ENCODE data around the gene SEMA5A. TPM values are rescaled to one million over a fixed set of nuclear protein-coding genes. Genes with fewer than 3 reads are reported as not detected.

SEMA5A gene
- total and polyA plus RNA-seq, 5 experiments from 2014 or later = not detected

- H3K36me3 Mint-ChIP-seq = no peaks in the 10 kb centered on the region
- ATAC-seq (no peak), DNase-seq (no peak)
- no peaks in the 10 kb centered on the region for H3K27me3 Mint-ChIP-seq
- H3K4me1 Mint-ChIP-seq = no peaks in the 10 kb centered on the region
- no peak overlapping the region for H3K4me3 Mint-ChIP-seq
- POLR2A ChIA-PET = no interaction called here
- peaks cover 0 to 22% (median 4%) of the 10 kb centered on the region in 9 donors for H3K9me3 Mint-ChIP-seq
- no peak overlapping the region for H3K27ac Mint-ChIP-seq
Observed at GRCh38 chr5:9343146-9343850, 202.6 kb downstream of the SEMA5A start.

DNA sequence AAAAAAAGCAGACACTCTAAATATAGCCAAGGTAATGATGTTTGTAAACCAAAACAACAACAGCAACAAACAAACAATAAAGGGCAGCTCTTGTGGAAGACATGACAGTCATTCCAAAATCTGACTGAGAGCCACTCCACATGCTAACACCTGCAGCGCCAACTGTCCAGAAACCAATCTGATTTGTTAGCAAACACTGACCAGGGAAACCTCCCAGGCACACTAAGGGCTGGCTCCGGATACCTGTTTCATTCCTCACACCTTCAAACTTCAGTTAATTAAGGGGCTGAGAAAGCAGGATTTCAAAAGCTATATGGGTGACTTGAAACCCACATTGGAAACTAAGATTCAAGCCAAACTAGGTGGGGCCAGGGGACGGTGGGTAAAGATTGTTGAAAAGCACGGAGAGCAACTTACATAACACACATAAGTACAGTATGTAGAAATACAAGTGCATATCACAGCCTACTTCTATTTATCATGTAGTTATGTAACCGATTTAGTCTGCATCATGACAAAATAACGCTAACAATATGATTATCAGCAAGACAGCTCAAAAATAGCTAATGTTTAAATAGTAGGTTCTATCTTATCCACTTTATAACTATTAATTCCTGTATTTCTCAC is 203.6 kb downstream of the SEMA5A start:
- Mint-ChIP-seq H3K4me1 (no peaks in the 10 kb centered on the region), H3K9me3 (peaks cover 0 to 22% (median 5%) of the 10 kb centered on the region in 9 donors), H3K4me3 (no peak overlapping the region), H3K27ac (no peak overlapping the region), H3K36me3 (no peaks in the 10 kb centered on the region), H3K27me3 (no peaks in the 10 kb centered on the region)
- no peak for ATAC-seq
- DNase-seq = no peak
- POLR2A ChIA-PET = no interaction called here

DNA sequence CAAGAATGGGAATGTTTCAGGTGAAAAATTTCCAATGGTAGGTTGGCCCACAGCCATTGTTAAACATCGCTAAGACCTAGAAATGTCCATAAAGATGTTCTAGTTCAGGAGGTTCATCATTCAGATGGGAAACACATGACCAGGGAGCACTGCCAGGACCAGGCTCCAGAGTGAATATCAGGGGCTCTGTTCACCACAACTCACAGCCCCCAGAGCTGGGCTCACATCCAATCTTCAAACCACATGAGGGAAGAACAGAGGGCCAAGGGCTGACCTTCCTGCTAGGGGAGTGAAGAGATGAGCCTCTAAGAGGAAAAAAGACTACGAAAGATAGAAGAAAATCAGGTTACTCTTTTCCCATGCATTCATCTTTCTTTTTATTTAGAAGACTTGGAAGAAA is 205.8 kb downstream of the SEMA5A start:
- Mint-ChIP-seq H3K4me3 (no peak overlapping the region), H3K9me3 (peaks cover 0 to 22% (median 7%) of the 10 kb centered on the region in 9 donors), H3K27ac (no peak overlapping the region), H3K4me1 (no peaks in the 10 kb centered on the region), H3K36me3 (no peaks in the 10 kb centered on the region), H3K27me3 (no peaks in the 10 kb centered on the region)
- no peak for ATAC-seq
- DNase-seq = no peak
- POLR2A ChIA-PET = no interaction called here

DNA sequence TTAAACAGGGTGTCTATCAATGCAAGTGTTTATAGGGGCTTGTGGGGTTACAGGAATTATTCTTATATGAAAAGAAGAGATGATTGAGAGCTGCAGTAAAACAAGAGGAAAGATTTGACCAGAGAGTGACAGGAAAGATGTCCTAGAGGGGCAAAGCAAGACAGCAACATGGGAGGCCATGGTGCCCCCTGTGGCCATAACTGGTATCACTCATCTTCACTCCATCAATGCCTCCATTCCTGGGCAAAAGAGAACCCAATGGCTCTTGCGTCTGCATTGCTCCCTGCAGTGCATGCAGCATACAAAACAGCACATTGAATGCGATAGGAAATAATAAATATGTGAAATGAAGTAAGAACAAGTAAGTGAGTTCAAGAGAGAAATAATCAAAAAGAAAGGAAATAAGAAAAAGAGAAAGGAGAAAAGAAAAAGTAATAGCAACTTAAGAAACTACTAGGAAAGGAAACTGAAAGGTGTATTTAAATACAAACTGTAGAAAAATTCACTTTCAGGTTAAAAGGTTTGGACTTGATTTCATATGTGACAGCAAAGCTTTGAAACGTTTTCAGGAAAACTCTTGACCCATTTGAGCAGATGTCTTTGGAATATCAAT is 206.6 kb downstream of the SEMA5A start:
- ATAC-seq (no peak), DNase-seq (no peak)
- POLR2A ChIA-PET = no interaction called here
- no peak overlapping the region for H3K27ac Mint-ChIP-seq
- no peaks in the 10 kb centered on the region for H3K36me3 Mint-ChIP-seq
- H3K4me3 Mint-ChIP-seq = no peak overlapping the region
- H3K27me3 Mint-ChIP-seq = no peaks in the 10 kb centered on the region
- no peaks in the 10 kb centered on the region for H3K4me1 Mint-ChIP-seq
- H3K9me3 Mint-ChIP-seq = peaks cover 0 to 22% (median 7%) of the 10 kb centered on the region in 9 donors

DNA sequence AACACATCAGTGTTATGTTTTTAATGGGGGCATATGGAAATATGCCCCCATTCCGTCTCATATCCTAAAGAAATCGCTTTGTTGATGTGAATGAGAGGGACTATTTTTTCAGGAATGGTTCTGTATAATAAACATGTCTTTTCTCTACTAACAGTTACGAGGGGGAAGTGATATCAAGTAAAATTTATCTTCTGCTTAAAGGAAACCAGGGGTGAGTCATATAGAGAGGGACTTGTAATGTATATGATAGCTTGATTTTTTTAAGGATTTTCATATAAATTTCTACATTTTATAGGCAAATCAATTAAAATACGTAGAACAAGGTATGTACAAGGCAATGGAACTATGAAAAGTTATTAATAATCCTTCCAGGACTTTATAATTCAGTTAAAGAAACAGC is 207.1 kb downstream of the SEMA5A start:
- POLR2A ChIA-PET = no interaction called here
- H3K27ac Mint-ChIP-seq = no peak overlapping the region
- H3K27me3 Mint-ChIP-seq = no peaks in the 10 kb centered on the region
- no peaks in the 10 kb centered on the region for H3K4me1 Mint-ChIP-seq
- H3K9me3 Mint-ChIP-seq = peaks cover 0 to 22% (median 7%) of the 10 kb centered on the region in 9 donors
- no peaks in the 10 kb centered on the region for H3K36me3 Mint-ChIP-seq
- no peak for DNase-seq
- no peak overlapping the region for H3K4me3 Mint-ChIP-seq
- no peak for ATAC-seq

GRCh38 chr5:9337928-9338595 is 207.8 kb downstream of the SEMA5A start:
- H3K9me3 Mint-ChIP-seq = peaks cover 0 to 22% (median 7%) of the 10 kb centered on the region in 9 donors
- no peaks in the 10 kb centered on the region for H3K27me3 Mint-ChIP-seq
- no peak overlapping the region for H3K4me3 Mint-ChIP-seq
- ATAC-seq (no peak), DNase-seq (no peak)
- no peak overlapping the region for H3K27ac Mint-ChIP-seq
- H3K4me1 Mint-ChIP-seq = no peaks in the 10 kb centered on the region
- POLR2A ChIA-PET = no interaction called here
- no peaks in the 10 kb centered on the region for H3K36me3 Mint-ChIP-seq

GRCh38 chr5:9335754-9336495 is 209.9 kb downstream of the SEMA5A start:
- H3K4me1 Mint-ChIP-seq = no peaks in the 10 kb centered on the region
- ATAC-seq (no peak), DNase-seq (no peak)
- POLR2A ChIA-PET = no interaction called here
- no peak overlapping the region for H3K27ac Mint-ChIP-seq
- H3K27me3 Mint-ChIP-seq = no peaks in the 10 kb centered on the region
- H3K4me3 Mint-ChIP-seq = no peak overlapping the region
- no peaks in the 10 kb centered on the region for H3K36me3 Mint-ChIP-seq
- peaks cover 0 to 18% (median 5%) of the 10 kb centered on the region in 9 donors for H3K9me3 Mint-ChIP-seq

DNA sequence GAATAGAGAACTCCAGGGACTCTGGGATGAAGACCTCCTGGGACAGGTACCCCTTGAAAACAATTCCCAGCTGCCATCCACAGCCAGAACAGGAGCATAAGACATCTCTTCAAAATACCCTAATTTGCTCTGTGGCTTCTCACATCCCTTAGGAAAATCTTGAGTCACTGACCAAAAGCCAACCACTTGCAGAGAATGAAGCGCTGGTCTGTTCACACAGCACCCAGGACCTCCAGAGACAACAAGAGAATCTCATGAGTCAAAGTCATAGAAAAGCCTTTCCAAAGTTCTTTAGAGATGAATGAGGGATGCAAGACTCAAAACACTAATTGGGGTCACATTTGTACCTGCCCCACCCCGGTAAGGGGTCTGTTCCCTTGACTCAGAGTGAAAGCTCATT is 210.6 kb downstream of the SEMA5A start:
- Mint-ChIP-seq H3K36me3 (no peaks in the 10 kb centered on the region), H3K27me3 (no peaks in the 10 kb centered on the region), H3K9me3 (peaks cover 0 to 20% (median 3%) of the 10 kb centered on the region in 9 donors), H3K4me1 (no peaks in the 10 kb centered on the region), H3K4me3 (no peak overlapping the region), H3K27ac (no peak overlapping the region)
- no peak for DNase-seq
- POLR2A ChIA-PET = no interaction called here
- ATAC-seq = no peak

- H3K4me1 Mint-ChIP-seq = no peaks in the 10 kb centered on the region
- no peak for ATAC-seq
- POLR2A ChIA-PET = no interaction called here
- no peaks in the 10 kb centered on the region for H3K27me3 Mint-ChIP-seq
- H3K36me3 Mint-ChIP-seq = no peaks in the 10 kb centered on the region
- no peak overlapping the region for H3K4me3 Mint-ChIP-seq
- H3K9me3 Mint-ChIP-seq = peaks cover 0 to 12% (median 2%) of the 10 kb centered on the region in 9 donors
- no peak overlapping the region for H3K27ac Mint-ChIP-seq
- DNase-seq = no peak
Observed at GRCh38 chr5:9332026-9332425, 213.8 kb downstream of the SEMA5A start.

DNA sequence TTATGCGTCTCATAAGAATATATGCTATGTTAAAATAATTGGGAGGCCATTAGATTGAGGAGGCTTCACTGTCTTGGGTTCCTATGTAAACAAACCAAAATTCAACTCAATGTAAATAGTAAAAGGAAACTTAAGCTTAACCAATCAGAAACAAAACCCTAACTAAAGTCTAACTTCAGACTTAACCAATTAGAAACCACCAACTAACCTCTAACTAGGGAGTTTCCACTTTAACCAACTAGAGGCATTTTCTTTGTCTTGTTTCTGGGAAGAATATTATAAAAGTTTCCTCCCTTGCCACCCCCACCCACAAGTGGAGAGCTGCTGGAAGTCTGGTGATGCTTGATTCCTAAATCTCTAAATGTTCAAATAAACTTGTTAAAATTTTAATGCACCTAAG is 214.5 kb downstream of the SEMA5A start:
- Mint-ChIP-seq H3K36me3 (no peaks in the 10 kb centered on the region), H3K27ac (no peak overlapping the region), H3K4me1 (no peaks in the 10 kb centered on the region), H3K27me3 (no peaks in the 10 kb centered on the region), H3K4me3 (no peak overlapping the region), H3K9me3 (peaks cover 0 to 12% (median 2%) of the 10 kb centered on the region in 9 donors)
- ATAC-seq (no peak), DNase-seq (no peak)
- POLR2A ChIA-PET = no interaction called here

DNA sequence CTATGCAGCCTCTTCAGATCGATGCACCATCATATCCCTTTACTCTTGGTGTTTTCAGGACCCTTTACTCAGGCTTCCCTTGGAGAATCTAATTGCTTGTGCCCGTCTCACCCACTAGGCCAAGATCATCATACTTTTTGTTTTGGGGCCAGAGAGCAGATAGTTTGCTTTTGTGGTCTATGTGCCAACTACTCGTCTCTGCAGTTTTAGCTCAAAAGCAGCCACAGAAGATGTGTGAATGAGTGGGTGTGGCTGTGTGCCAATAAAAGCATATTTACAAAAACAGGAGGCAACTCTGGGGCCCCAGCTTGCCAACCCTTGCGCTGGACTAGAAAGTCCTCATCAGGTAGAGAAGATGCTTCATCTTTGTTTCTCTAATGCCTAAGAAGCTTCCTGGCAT is 216.8 kb downstream of the SEMA5A start:
- Mint-ChIP-seq H3K4me1 (no peaks in the 10 kb centered on the region), H3K4me3 (no peak overlapping the region), H3K36me3 (no peaks in the 10 kb centered on the region), H3K9me3 (peaks cover 0 to 12% (median 2%) of the 10 kb centered on the region in 9 donors), H3K27ac (no peak overlapping the region), H3K27me3 (no peaks in the 10 kb centered on the region)
- no peak for DNase-seq
- no peak for ATAC-seq
- POLR2A ChIA-PET = no interaction called here

DNA sequence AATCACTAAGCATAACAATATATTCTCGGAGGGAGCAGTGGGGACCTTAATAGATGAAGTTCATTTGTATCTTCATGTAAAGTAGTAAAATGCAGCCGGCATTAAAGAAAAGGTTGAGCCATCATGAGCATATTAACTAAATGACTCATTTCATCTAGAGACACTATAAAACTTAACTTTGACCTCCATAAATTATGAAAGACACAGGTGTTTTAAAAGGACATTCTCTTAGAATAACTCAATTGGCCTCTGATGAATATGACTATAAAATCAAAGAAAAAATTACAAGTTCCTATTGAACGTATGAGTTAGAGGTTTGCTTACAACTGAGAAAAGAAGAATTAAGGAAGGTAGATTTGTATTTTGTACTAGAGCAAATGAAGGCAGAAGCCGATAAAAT is 220.3 kb downstream of the SEMA5A start:
- POLR2A ChIA-PET = no interaction called here
- ATAC-seq = no peak
- Mint-ChIP-seq H3K27me3 (no peaks in the 10 kb centered on the region), H3K9me3 (peaks cover 0 to 11% (median 3%) of the 10 kb centered on the region in 9 donors), H3K4me3 (no peak overlapping the region), H3K36me3 (no peaks in the 10 kb centered on the region), H3K27ac (no peak overlapping the region), H3K4me1 (no peaks in the 10 kb centered on the region)
- DNase-seq = no peak
